ENCODE measurements around the gene DPY19L3. TPM values are rescaled to one million over a fixed set of nuclear protein-coding genes. Genes with fewer than 3 reads are reported as not detected.
"Not testable (repeated sequence)": the region's sequence is repeated elsewhere in the genome, so short reads cannot be mapped to it uniquely, and the experiment has no call there.

DPY19L3 gene
- total RNA-seq, 4 donors from 2014 or later: 12.9 to 34.1 (median 18.5) TPM

DNA sequence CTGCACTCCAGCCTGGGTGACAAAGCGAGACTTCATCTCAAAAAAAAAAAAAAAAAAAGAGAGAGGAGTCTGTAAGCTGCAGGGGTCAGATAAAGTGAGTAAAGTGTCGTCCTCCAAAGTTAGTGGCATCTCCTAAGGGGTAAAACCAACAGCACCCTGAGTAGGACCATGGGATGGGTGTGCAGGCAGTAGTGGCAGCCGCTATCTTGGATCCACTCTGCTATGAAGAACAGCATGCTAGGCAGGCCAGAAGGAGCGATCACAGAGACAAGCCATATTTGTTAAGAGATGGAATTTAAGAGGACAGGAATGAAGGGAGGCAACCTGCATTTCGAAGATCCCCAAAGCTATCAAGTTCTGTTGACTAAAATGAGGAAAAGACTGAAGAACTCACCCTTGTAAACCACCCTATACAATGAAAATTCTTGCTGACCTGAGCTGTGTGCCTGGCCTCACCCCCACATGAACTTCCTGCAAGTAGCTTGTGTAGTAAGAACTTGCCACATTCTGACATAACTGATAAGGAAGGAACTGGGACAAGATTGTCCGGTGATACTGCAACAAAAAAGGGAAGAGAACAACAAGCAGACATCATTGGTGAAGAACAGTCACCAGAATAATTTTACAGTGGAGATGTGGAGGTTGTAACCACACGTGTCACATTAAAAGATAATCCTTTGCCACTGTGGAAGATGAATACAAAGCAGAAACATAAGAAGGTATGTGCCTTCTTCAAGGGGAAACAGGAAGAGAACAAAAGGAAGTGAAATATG is 16.2 kb downstream of the DPY19L3 start:
- WGBS, 2 donors (ENCODE audit: low coverage in 1 of 2): 75 to 80% methylated on average over 6 to 7 of the region's 7 CpGs
- TF ChIP-seq POLR2A (IDR thresholded peaks at IDR 0.05) (no peak), CTCF (IDR thresholded peaks at IDR 0.05) (no peak), EP300 (IDR thresholded peaks at IDR 0.05) (no peak), POLR2AphosphoS5 (IDR thresholded peaks at IDR 0.05) (no peak)
- no peaks in the 10 kb centered on the region for H3K9me3 ChIP-seq
- no peak overlapping the region for H3K27ac ChIP-seq
- H3K27me3 ChIP-seq: no peaks in the 10 kb centered on the region
- ATAC-seq: no peak
- H3K4me3 ChIP-seq: no peak overlapping the region
- H3K4me1 ChIP-seq: no peaks in the 10 kb centered on the region
- H3K36me3 ChIP-seq: peaks cover 0 to 29% of the 10 kb centered on the region in 2 donors

- Histone ChIP-seq H3K27me3 (no peaks in the 10 kb centered on the region), H3K27ac (no peak overlapping the region), H3K4me3 (no peak overlapping the region), H3K36me3 (peaks cover 0 to 24% of the 10 kb centered on the region in 2 donors), H3K4me1 (no peaks in the 10 kb centered on the region), H3K9me3 (no peaks in the 10 kb centered on the region)
- 71 to 79% methylated on average over 3 of the region's 3 CpGs for WGBS, 2 donors (ENCODE audit: low coverage in 1 of 2)
- TF ChIP-seq POLR2AphosphoS5 (IDR thresholded peaks at IDR 0.05): no peak
- no peak for ATAC-seq
Observed at GRCh38 chr19:32422435-32422834, 16.9 kb downstream of the DPY19L3 start.

- not testable (repeated sequence) for H3K4me3 ChIP-seq, H3K9me3 ChIP-seq, H3K4me1 ChIP-seq, H3K27ac ChIP-seq, H3K27me3 ChIP-seq, ATAC-seq
- peaks cover 0 to 26% of the 10 kb centered on the region in 2 donors for H3K36me3 ChIP-seq
- 83% methylated on average over 2 of the region's 3 CpGs; no CpG with 5 or more reads in 1 of the 2 donors for WGBS, 2 donors (ENCODE audit: low coverage in 1 of 2)
Observed at GRCh38 chr19:32423944-32424343, 18.4 kb downstream of the DPY19L3 start.

GRCh38 chr19:32427536-32427935 is 22.0 kb downstream of the DPY19L3 start:
- ATAC-seq: no peak
- no peak overlapping the region for H3K27ac ChIP-seq
- 62 to 83% methylated on average over 2 to 3 of the region's 3 CpGs for WGBS, 2 donors (ENCODE audit: low coverage in 1 of 2)
- no peak for TF ChIP-seq POLR2A (IDR thresholded peaks at IDR 0.05)
- no peak for TF ChIP-seq EP300 (IDR thresholded peaks at IDR 0.05)
- TF ChIP-seq CTCF (IDR thresholded peaks at IDR 0.05): no peak
- TF ChIP-seq POLR2AphosphoS5 (IDR thresholded peaks at IDR 0.05): no peak
- H3K4me3 ChIP-seq: no peak overlapping the region
- no peaks in the 10 kb centered on the region for H3K27me3 ChIP-seq
- H3K9me3 ChIP-seq: no peaks in the 10 kb centered on the region
- peaks cover 0 to 2% (median 0%) of the 10 kb centered on the region in 3 donors for H3K4me1 ChIP-seq
- peaks cover 0 to 7% of the 10 kb centered on the region in 2 donors for H3K36me3 ChIP-seq

GRCh38 chr19:32436692-32437091 is 31.1 kb downstream of the DPY19L3 start:
- no peak for ATAC-seq
- WGBS, 2 donors (ENCODE audit: low coverage in 1 of 2): 88 to 93% methylated on average over 4 to 6 of the region's 6 CpGs

GRCh38 chr19:32437096-32437495 is 31.5 kb downstream of the DPY19L3 start:
- no peak overlapping the region for H3K27ac ChIP-seq
- H3K4me3 ChIP-seq: no peak overlapping the region
- WGBS, 2 donors (ENCODE audit: low coverage in 1 of 2): 100% methylated on average over 1 of the region's 1 CpG
- H3K36me3 ChIP-seq: peaks cover 0 to 63% of the 10 kb centered on the region in 2 donors
- H3K27me3 ChIP-seq: no peaks in the 10 kb centered on the region
- ATAC-seq: no peak
- TF ChIP-seq POLR2A (IDR thresholded peaks at IDR 0.05): no peak
- no peak for TF ChIP-seq POLR2AphosphoS5 (IDR thresholded peaks at IDR 0.05)
- no peak for TF ChIP-seq EP300 (IDR thresholded peaks at IDR 0.05)
- TF ChIP-seq CTCF (IDR thresholded peaks at IDR 0.05): no peak
- H3K4me1 ChIP-seq: peaks cover 0 to 6% (median 0%) of the 10 kb centered on the region in 3 donors
- H3K9me3 ChIP-seq: no peaks in the 10 kb centered on the region

More at GRCh38 chr19:32436692-32437091, 31.1 kb downstream of the DPY19L3 start:
- H3K27me3 ChIP-seq: no peaks in the 10 kb centered on the region
- H3K27ac ChIP-seq: no peak overlapping the region
- peaks cover 0 to 6% (median 0%) of the 10 kb centered on the region in 3 donors for H3K4me1 ChIP-seq
- H3K9me3 ChIP-seq: no peaks in the 10 kb centered on the region
- no peak overlapping the region for H3K4me3 ChIP-seq
- no peak for TF ChIP-seq POLR2AphosphoS5 (IDR thresholded peaks at IDR 0.05)
- H3K36me3 ChIP-seq: peaks cover 0 to 62% of the 10 kb centered on the region in 2 donors
